Measurements from ENCODE around the gene PROB1. TPM values are rescaled to one million over a fixed set of nuclear protein-coding genes. Genes with fewer than 3 reads are reported as not detected.

Gene PROB1
- total and polyA plus RNA-seq, 12 donors = 3.1 to 24.4 (median 8.8) TPM

GRCh38 chr5:139342423-139342723 lies 52.5 kb downstream of the PROB1 start:
- DNase-seq = no peak
- no peaks in the 10 kb centered on the region for H3K9me3 ChIP-seq (replicated peaks in 1 of 3)
- TF ChIP-seq POLR2A (IDR thresholded peaks at IDR 0.05) (no peak), CTCF (IDR thresholded peaks at IDR 0.05) (no peak)
- H3K27me3 ChIP-seq = no peaks in the 10 kb centered on the region
- intact Hi-C loops (cut with DNase I) = no loop called here
- H3K4me1 ChIP-seq (replicated peaks in 1 of 2) = peaks cover 8 to 40% of the 10 kb centered on the region in 2 donors
- no peaks in the 10 kb centered on the region for H3K36me3 ChIP-seq (replicated peaks in 1 of 2)
- 0% methylated on average over 9 to 16 of the region's 16 CpGs for WGBS, 4 donors
- peak overlapping the region; percentile 90 to 98 (median 94) for H3K27ac ChIP-seq
- peak overlapping the region; percentile 30 to 88 (median 61) for H3K4me3 ChIP-seq

- Histone ChIP-seq H3K27ac (peak within 1 kb of the TSS; percentile 90 to 98 (median 94)), H3K9me3 (replicated peaks in 1 of 3) (no peaks in the 10 kb centered on the region), H3K4me3 (peak within 1 kb of the TSS; percentile 30 to 88 (median 61)), H3K27me3 (no peaks in the 10 kb centered on the region), H3K4me1 (replicated peaks in 1 of 2) (peaks cover 8 to 39% of the 10 kb centered on the region in 2 donors), H3K36me3 (replicated peaks in 1 of 2) (no peaks in the 10 kb centered on the region)
- 0% methylated on average over 34 to 66 of the region's 66 CpGs for WGBS, 4 donors
- intact Hi-C loops (cut with DNase I) = loop anchor here in 1 of 2 donors (2.0 kb wide), 1 partner anchor 67 kb away; no protein-coding TSS in a partner anchor
- TF ChIP-seq CTCF (IDR thresholded peaks at IDR 0.05) (peak; percentile 57 to 79 (median 72)), POLR2A (IDR thresholded peaks at IDR 0.05) (peak; percentile 92 to 97)
- DNase-seq = peak; percentile 97 to 99 (median 98)
Measured at GRCh38 chr5:139341689-139342422, 53.0 kb downstream of the PROB1 start, which contains the start of gene PAIP2. PAIP2 (plus strand) TSS chr5:139341854; CDS start chr5:139363785, 21,931 bp downstream.

- H3K4me3 ChIP-seq = peak overlapping the region in 2 of 4 donors; percentile 55 to 67
- H3K36me3 ChIP-seq (replicated peaks in 1 of 2) = no peaks in the 10 kb centered on the region
- WGBS, 4 donors = 2 to 4% (median 3%) methylated on average over 9 to 17 of the region's 17 CpGs
- DNase-seq = no peak
- no peaks in the 10 kb centered on the region for H3K9me3 ChIP-seq (replicated peaks in 1 of 3)
- H3K27me3 ChIP-seq = no peaks in the 10 kb centered on the region
- peaks cover 8 to 35% of the 10 kb centered on the region in 2 donors for H3K4me1 ChIP-seq (replicated peaks in 1 of 2)
- TF ChIP-seq POLR2A (IDR thresholded peaks at IDR 0.05) = no peak
- intact Hi-C loops (cut with DNase I) = loop anchor here in 1 of 2 donors (2.0 kb wide), 1 partner anchor 66 kb away; no protein-coding TSS in a partner anchor
- H3K27ac ChIP-seq = peak overlapping the region in 3 of 5 donors; percentile 90 to 98 (median 94)
Measured at GRCh38 chr5:139341187-139341688, 53.7 kb downstream of the PROB1 start.

Other genes with a start within 250 kb of the PROB1 start
- 100 to 1,000 TPM in 7 of 9 donors, 10 to 100 TPM in 2; 81.9 to 171 (median 130) TPM for gene SIL1, start 196.7 kb downstream of the PROB1 start, total RNA-seq
- 100 to 1,000 TPM; 143 to 313 (median 213) TPM for gene SIL1, start 196.7 kb downstream of the PROB1 start, polyA plus RNA-seq
- 100 to 1,000 TPM; 145 to 324 (median 190) TPM for gene MATR3, start 101.4 kb downstream of the PROB1 start, total RNA-seq
- 100 to 1,000 TPM in 2 of 3 donors, 10 to 100 TPM in 1; 99.4 to 321 (median 123) TPM for gene MATR3, start 101.4 kb downstream of the PROB1 start, polyA plus RNA-seq
- gene PAIP2, start 53.2 kb downstream of the PROB1 start, total RNA-seq = 100 to 1,000 TPM; 127 to 198 (median 148) TPM
- 100 to 1,000 TPM in 1 of 3 donors, 10 to 100 TPM in 2; 75.7 to 318 (median 82.0) TPM for gene PAIP2, start 53.2 kb downstream of the PROB1 start, polyA plus RNA-seq
- under 1 TPM in 4 of 9 donors, not detected in 5; 0.06 to 0.46 (median 0.14) TPM for gene SLC23A1, start 11.8 kb downstream of the PROB1 start, total RNA-seq
- gene SLC23A1, start 11.8 kb downstream of the PROB1 start, polyA plus RNA-seq = not detected
- gene MZB1, start 5.2 kb downstream of the PROB1 start, total RNA-seq = 1 to 10 TPM in 2 of 9 donors, under 1 TPM in 4, not detected in 3; 0.35 to 1.7 (median 0.89) TPM
- 1 to 10 TPM in 2 of 3 donors, under 1 TPM in 1; 0.57 to 7.7 (median 4.3) TPM for gene MZB1, start 5.2 kb downstream of the PROB1 start, polyA plus RNA-seq
- 100 to 1,000 TPM in 1 of 9 donors, 10 to 100 TPM in 4, 1 to 10 TPM in 4; 4.6 to 124 (median 10.0) TPM for gene SPATA24, start 9.0 kb upstream of the PROB1 start, total RNA-seq
- gene SPATA24, start 9.0 kb upstream of the PROB1 start, polyA plus RNA-seq = 10 to 100 TPM in 2 of 3 donors, 1 to 10 TPM in 1; 9.6 to 21.5 (median 11.7) TPM
- 10 to 100 TPM in 5 of 9 donors, 1 to 10 TPM in 4; 6.5 to 16.2 (median 10.1) TPM for gene DNAJC18, start 44.4 kb upstream of the PROB1 start, total RNA-seq
- 1 to 10 TPM; 4.9 to 8.1 (median 5.9) TPM for gene DNAJC18, start 44.4 kb upstream of the PROB1 start, polyA plus RNA-seq
- gene ECSCR, start 67.6 kb upstream of the PROB1 start, total RNA-seq = 10 to 100 TPM in 7 of 9 donors, 1 to 10 TPM in 2; 4.6 to 16.2 (median 10.8) TPM
- gene ECSCR, start 67.6 kb upstream of the PROB1 start, polyA plus RNA-seq = 10 to 100 TPM in 2 of 3 donors, 1 to 10 TPM in 1; 9.8 to 24.8 (median 18.4) TPM
- gene SMIM33, start 75.9 kb upstream of the PROB1 start, total RNA-seq = not detected
- gene SMIM33, start 75.9 kb upstream of the PROB1 start, polyA plus RNA-seq = not detected
- 10 to 100 TPM; 10.9 to 63.9 (median 38.8) TPM for gene STING1, start 87.7 kb upstream of the PROB1 start, total RNA-seq
- gene STING1, start 87.7 kb upstream of the PROB1 start, polyA plus RNA-seq = 10 to 100 TPM; 21.2 to 33.5 (median 28.2) TPM
- gene UBE2D2, start 166.2 kb upstream of the PROB1 start, total RNA-seq = 100 to 1,000 TPM in 3 of 9 donors, 10 to 100 TPM in 6; 73.3 to 149 (median 86.3) TPM
- 100 to 1,000 TPM in 1 of 3 donors, 10 to 100 TPM in 2; 43.5 to 189 (median 53.6) TPM for gene UBE2D2, start 166.2 kb upstream of the PROB1 start, polyA plus RNA-seq